Upper lobe of right lung (tissue), 1 donor: Measurements from ENCODE around the gene MTSS2. TPM values are rescaled to one million over a fixed set of nuclear protein-coding genes. Genes with fewer than 3 reads are reported as not detected.
A peak's percentile ranks its signal among the peaks of the same experiment; 100 is the strongest.
"Not testable (repeated sequence)": the region's sequence is repeated elsewhere in the genome, so short reads cannot be mapped to it uniquely, and the experiment has no call there.

ENCODE experiments used
- ATAC-seq: fragments of 200-7000 bp; cut with Tn5 transposase; one replicate; pipeline ENCODE4 v1.9.1; 2020; ENCODE audit warnings: mild to moderate bottlenecking, moderate library complexity
- DNase-seq: peaks from one replicate; pipeline ENCODE4 v3.0.0-alpha.2; 2020
- H3K27ac ChIP-seq: fragments of 200-600 bp; one replicate; pipeline ENCODE4 v1.8.0; 2022
- H3K27me3 ChIP-seq: fragments of 200-600 bp; one replicate; pipeline ENCODE4 v1.8.0; 2022; ENCODE audit warnings: mild to moderate bottlenecking
- H3K36me3 ChIP-seq: fragments of 200-600 bp; one replicate; pipeline ENCODE4 v1.8.0; 2022
- H3K4me1 ChIP-seq: fragments of 200-600 bp; one replicate; pipeline ENCODE4 v1.8.0; 2022
- H3K4me3 ChIP-seq: fragments of 200-600 bp; one replicate; pipeline ENCODE4 v1.8.0; 2022; ENCODE audit warnings: mild to moderate bottlenecking
- H3K9me3 ChIP-seq: fragments of 200-600 bp; one replicate; pipeline ENCODE4 v1.8.0; 2022
- intact Hi-C: fragments of 100-400 bp; cut with DNase I; formaldehyde crosslinking; loops from one replicate; pipeline ENCODE4 v1.11.0; 2022
- total RNA-seq: library from RNA; stranded (reverse); fragmentation: NEBNext Ultra II Directional; extraction: Animal tissue kit (Norgen Biotek cat#: 25700); gene quantifications from one replicate; pipeline ENCODE4 v1.2.1, GENCODE V29; 2021
- TF ChIP-seq, protein P1 (sequence below): fragments of 200-600 bp; IDR thresholded peaks from one replicate; pipeline ENCODE4 v1.8.0; 2022; ENCODE audit warnings: antibody characterized with exemption
- donor health status: DM: no; HTN: yes; CAD: no; lungs with severe emphysema.

MTSS2 gene
- total RNA-seq, 1 donor from 2014 or later = 81.3 TPM

DNA sequence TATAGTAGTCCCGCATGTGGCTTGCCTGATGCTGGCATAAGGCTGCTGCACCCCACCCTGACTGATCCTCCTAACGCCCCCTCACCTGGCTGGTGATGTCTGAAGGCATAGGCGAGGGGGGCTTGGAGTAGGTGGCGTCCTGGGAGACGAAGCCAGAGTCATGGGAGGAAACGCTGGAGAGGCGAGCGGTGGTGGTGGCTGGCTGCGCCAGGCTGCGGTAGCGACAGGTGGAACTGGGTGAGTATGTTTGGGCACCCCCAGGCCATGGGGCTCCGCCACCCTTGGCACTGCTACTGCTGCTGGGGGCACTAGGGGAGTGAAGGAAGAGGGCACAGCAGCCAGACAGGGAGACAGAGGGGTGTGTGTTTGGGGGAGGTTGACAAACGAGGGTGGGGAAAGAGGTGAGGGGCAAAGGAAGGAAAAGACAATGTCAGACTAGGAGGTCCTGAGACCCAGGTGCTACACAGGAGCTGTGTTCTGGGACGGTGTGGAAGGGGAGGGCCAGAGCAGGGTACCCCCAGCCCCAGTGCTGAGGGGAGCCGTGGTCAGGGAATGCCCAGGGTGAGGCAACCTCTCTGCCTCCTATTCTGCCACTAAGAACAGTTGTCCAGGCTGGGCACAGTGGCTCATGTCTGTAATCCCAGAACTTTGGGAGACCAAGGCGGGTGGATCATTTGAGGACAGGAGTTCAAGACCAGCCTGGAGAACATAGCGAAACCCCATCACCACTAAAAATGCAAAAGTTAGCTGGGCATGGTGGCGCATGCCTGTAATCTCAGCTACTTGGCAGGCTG is 11.4 kb downstream of the MTSS2 start:
- no peaks in the 10 kb centered on the region for H3K4me1 ChIP-seq
- DNase-seq (no peak), ATAC-seq (no peak)
- intact Hi-C loops = loop anchor here (10.0 kb wide), 1 partner anchor 100 kb away; no protein-coding TSS in a partner anchor
- no peaks in the 10 kb centered on the region for H3K27me3 ChIP-seq
- no peak overlapping the region for H3K4me3 ChIP-seq
- H3K36me3 ChIP-seq = peaks cover 88% of the 10 kb centered on the region
- no peak overlapping the region for H3K27ac ChIP-seq
- H3K9me3 ChIP-seq = no peaks in the 10 kb centered on the region
- TF ChIP-seq, protein P1, sequence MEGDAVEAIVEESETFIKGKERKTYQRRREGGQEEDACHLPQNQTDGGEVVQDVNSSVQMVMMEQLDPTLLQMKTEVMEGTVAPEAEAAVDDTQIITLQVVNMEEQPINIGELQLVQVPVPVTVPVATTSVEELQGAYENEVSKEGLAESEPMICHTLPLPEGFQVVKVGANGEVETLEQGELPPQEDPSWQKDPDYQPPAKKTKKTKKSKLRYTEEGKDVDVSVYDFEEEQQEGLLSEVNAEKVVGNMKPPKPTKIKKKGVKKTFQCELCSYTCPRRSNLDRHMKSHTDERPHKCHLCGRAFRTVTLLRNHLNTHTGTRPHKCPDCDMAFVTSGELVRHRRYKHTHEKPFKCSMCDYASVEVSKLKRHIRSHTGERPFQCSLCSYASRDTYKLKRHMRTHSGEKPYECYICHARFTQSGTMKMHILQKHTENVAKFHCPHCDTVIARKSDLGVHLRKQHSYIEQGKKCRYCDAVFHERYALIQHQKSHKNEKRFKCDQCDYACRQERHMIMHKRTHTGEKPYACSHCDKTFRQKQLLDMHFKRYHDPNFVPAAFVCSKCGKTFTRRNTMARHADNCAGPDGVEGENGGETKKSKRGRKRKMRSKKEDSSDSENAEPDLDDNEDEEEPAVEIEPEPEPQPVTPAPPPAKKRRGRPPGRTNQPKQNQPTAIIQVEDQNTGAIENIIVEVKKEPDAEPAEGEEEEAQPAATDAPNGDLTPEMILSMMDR = no peak

DNA sequence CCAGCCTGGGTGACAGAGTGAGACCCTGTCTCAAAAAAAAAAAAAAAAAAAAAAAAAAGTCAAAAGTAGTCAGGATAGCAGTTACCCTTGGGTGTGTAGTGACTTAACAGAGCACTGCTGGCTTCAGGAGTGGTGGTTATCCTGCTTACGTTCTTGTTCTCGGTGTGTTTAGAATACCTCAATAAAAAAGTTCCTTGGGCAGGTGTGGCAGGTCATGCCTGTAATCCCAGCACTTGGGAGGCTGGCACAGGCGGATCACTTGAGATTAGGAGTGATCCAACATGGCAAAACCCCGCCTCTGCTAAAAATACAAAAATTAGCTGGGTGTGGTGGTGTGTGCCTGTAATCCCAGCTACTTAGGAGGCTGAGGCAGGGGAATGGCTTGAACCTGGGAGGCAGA is 14.9 kb downstream of the MTSS2 start:
- not testable (repeated sequence) for H3K9me3 ChIP-seq, DNase-seq, H3K4me1 ChIP-seq, H3K4me3 ChIP-seq, ATAC-seq, H3K27ac ChIP-seq, H3K27me3 ChIP-seq
- intact Hi-C loops = loop anchor here (10.0 kb wide), 1 partner anchor 104 kb away; no protein-coding TSS in a partner anchor
- H3K36me3 ChIP-seq = peaks cover 80% of the 10 kb centered on the region

DNA sequence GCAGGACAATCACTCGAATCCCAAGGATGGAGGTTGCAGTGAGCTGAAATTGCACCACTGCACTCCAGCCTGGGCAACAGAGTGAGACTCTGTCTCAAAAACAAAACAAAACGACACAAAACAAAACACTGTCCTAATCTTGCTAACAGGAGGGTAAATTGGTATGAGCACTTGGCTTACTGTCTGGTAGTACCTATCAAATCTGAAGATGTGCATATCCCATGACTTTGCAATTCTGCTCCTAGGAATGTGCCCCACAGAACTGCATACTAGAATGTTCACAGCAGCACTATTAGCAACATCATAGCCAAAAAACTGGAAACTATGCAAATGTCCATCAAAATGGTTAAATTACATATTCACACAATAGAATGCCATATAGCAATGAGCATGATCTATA is 15.7 kb downstream of the MTSS2 start:
- intact Hi-C loops = loop anchor here (10.0 kb wide), 1 partner anchor 105 kb away; no protein-coding TSS in a partner anchor
- H3K27me3 ChIP-seq = no peaks in the 10 kb centered on the region
- H3K4me3 ChIP-seq = no peak overlapping the region
- no peak for ATAC-seq
- no peaks in the 10 kb centered on the region for H3K4me1 ChIP-seq
- DNase-seq = no peak
- no peaks in the 10 kb centered on the region for H3K9me3 ChIP-seq
- TF ChIP-seq, protein P1 = no peak
- H3K36me3 ChIP-seq = peaks cover 80% of the 10 kb centered on the region
- H3K27ac ChIP-seq = no peak overlapping the region

DNA sequence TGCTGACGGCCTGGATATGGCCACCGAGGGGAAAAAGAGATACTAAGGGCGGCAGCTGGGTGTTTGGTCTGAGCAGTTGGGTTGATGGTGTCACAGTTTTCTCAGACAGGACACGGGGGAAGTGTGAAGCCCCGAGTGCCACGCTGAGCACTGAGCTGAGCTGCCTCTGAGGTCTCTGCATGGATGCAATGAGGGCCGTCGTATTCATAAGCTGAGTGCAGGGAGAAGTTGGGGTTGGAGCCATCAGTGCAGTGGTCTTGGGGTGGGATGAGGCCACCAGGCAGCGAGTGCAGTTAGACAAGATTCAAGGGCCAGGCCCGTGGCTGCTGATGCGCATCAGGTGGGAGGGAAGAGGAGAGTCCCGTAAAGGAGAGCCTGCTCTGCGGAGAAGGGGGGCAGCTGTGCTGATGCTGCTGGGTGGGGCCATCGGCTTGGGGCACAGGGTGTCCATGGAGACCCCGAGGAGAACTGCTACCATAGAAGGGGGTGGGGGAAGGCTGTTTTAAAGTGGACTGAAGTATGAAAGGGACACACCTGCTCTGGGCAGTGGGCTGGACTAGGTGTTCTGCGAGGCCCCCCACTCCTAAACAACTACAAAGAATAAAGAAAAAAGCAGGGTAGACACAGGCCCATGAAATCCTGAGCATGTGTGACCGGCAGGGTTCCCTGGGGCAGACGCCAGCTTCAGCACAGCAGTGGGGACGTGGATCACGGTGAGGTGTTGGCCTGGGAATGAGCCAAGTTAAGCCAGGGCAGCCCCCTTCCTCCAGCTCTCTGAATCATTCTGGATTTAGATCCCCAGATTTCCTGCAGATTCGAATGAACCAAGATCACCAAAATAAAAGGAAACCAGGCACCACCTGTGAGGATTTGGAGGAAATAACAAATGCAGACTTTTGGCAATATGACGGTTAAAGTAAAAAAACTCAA is 19.8 kb downstream of the MTSS2 start:
- Histone ChIP-seq H3K9me3 (no peaks in the 10 kb centered on the region), H3K27ac (no peak overlapping the region), H3K36me3 (peaks cover 75% of the 10 kb centered on the region), H3K27me3 (no peaks in the 10 kb centered on the region), H3K4me3 (no peak overlapping the region), H3K4me1 (no peaks in the 10 kb centered on the region)
- no peak for ATAC-seq
- TF ChIP-seq, protein P1 = no peak
- intact Hi-C loops = no loop called here
- DNase-seq = peak; percentile 53

DNA sequence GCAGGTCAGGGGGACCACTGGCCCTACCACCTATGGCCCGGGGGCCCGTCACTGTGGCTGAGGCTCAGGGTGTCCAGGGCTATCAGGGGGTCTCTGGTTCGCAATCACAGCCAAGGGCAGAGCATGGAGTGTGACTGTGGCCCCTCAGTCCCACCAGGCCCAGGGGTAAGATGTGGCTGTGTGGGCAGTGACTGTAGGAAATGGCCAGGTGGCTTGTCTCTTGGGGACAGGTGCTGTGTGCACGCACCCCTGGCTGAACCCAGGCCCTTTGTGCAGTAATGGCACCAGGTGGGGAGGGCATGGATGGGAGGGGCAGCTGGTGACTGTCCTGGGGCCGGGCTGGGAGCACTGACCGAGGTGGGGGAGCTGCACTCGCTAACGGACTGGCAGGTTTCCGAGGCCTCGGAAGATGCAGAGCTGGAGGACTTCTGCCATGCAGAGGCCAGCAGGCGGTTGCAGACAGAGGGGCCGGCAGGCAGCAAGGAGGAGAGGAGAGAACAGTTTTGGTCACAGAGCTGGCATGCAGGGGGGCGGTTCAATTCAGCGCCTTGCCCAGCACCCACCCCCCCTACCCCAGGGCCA is 20.6 kb downstream of the MTSS2 start:
- peaks cover 67% of the 10 kb centered on the region for H3K36me3 ChIP-seq
- ATAC-seq (peak; percentile 5), DNase-seq (peak; percentile 55)
- H3K27me3 ChIP-seq = no peaks in the 10 kb centered on the region
- H3K27ac ChIP-seq = no peak overlapping the region
- H3K4me3 ChIP-seq = no peak overlapping the region
- intact Hi-C loops = no loop called here
- no peaks in the 10 kb centered on the region for H3K9me3 ChIP-seq
- H3K4me1 ChIP-seq = no peaks in the 10 kb centered on the region
- TF ChIP-seq, protein P1 = no peak
